ENCODE results near the gene DAB1.

DAB1 gene

GRCh38 chr1:57204942-57205787, 218.7 kb downstream of the DAB1 start:
- TF ChIP-seq CTCF (IDR thresholded peaks at IDR 0.05; ENCODE audit: insufficient read depth, low read length, poor library complexity, severe bottlenecking): no peak
- no peak for TF ChIP-seq EZH2phosphoT487 (conservative IDR thresholded peaks at IDR 0.05; ENCODE audit: low read length)
- H3F3A ChIP-seq (ENCODE audit: insufficient read depth): no peaks in the 10 kb centered on the region
- no peaks in the 10 kb centered on the region for H3K9me2 ChIP-seq (replicated peaks; ENCODE audit: insufficient read depth, low read length)
- no peak overlapping the region for H3K9ac ChIP-seq (ENCODE audit: low read length)
- no peaks in the 10 kb centered on the region for H4K20me1 ChIP-seq (ENCODE audit: low read depth, low read length)
- H3K79me2 ChIP-seq (ENCODE audit: insufficient read depth, low read length): no peaks in the 10 kb centered on the region
- no peak overlapping the region for H2AFZ ChIP-seq (ENCODE audit: low read depth, low read length, severe bottlenecking)
- no peak overlapping the region for H3K4me2 ChIP-seq (ENCODE audit: low read depth, low read length, poor library complexity, severe bottlenecking)
- H3K4me3 ChIP-seq (ENCODE audit: insufficient read depth, low read length, poor library complexity, severe bottlenecking): no peak overlapping the region
- no peaks in the 10 kb centered on the region for H3K27me3 ChIP-seq (ENCODE audit: low read length)
- no peak overlapping the region for H3K27ac ChIP-seq (ENCODE audit: low read depth, low read length)
- no peaks in the 10 kb centered on the region for H3K9me3 ChIP-seq (ENCODE audit: insufficient read depth, low read length)
- H3K36me3 ChIP-seq (ENCODE audit: low read length): no peaks in the 10 kb centered on the region

DNA sequence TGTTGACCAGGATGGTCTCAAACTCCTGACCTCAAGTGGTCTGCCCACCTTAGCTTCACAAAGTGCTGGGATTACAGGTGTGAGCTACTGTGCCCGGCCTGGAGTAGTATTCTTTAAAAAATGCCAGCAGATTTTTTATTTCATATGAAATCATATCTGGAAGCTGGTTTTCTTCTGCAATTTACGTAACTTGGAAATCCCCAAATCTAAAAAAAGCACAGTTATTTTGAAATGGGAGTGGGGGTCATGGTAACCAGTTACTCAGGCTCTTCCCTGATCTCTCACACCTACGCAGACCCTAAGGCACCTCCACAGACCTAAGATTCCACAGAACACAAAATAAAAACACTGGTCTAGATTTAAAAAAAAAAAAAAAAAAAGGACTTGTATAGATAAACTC, 219.8 kb downstream of the DAB1 start:
- no peak overlapping the region for H2AFZ ChIP-seq (ENCODE audit: low read depth, low read length, severe bottlenecking)
- H3F3A ChIP-seq (ENCODE audit: insufficient read depth): no peaks in the 10 kb centered on the region
- no peaks in the 10 kb centered on the region for H3K9me3 ChIP-seq (ENCODE audit: insufficient read depth, low read length)
- H3K27ac ChIP-seq (ENCODE audit: low read depth, low read length): no peak overlapping the region
- H3K9me2 ChIP-seq (replicated peaks; ENCODE audit: insufficient read depth, low read length): no peaks in the 10 kb centered on the region
- H4K20me1 ChIP-seq (ENCODE audit: low read depth, low read length): no peaks in the 10 kb centered on the region
- TF ChIP-seq EZH2phosphoT487 (conservative IDR thresholded peaks at IDR 0.05; ENCODE audit: low read length) (no peak), CTCF (IDR thresholded peaks at IDR 0.05; ENCODE audit: insufficient read depth, low read length, poor library complexity, severe bottlenecking) (no peak)
- H3K36me3 ChIP-seq (ENCODE audit: low read length): no peaks in the 10 kb centered on the region
- H3K4me3 ChIP-seq (ENCODE audit: insufficient read depth, low read length, poor library complexity, severe bottlenecking): no peak overlapping the region
- no peaks in the 10 kb centered on the region for H3K27me3 ChIP-seq (ENCODE audit: low read length)
- no peak overlapping the region for H3K9ac ChIP-seq (ENCODE audit: low read length)
- no peaks in the 10 kb centered on the region for H3K79me2 ChIP-seq (ENCODE audit: insufficient read depth, low read length)
- no peak overlapping the region for H3K4me2 ChIP-seq (ENCODE audit: low read depth, low read length, poor library complexity, severe bottlenecking)

DNA sequence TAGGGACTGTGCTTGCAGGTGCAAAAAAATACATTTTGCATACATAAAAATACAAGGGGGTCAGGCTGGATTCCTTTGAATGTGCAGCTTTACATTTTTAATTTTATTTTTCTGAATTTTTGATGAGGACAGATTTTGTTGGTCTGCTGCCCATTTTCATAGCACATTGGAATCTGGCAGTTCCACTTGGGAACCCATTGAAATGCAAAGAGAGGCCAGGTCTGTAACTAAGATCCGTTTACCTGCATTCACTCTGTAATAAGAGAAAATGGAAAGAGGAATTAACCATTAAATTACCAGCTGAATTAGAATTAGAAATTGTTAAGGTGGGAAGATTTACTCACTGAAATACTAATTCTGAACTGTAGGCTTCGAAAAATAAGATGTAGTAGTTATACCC, 221.6 kb downstream of the DAB1 start:
- Histone ChIP-seq H3F3A (ENCODE audit: insufficient read depth) (no peaks in the 10 kb centered on the region), H3K9ac (ENCODE audit: low read length) (no peak overlapping the region), H2AFZ (ENCODE audit: low read depth, low read length, severe bottlenecking) (no peak overlapping the region), H3K79me2 (ENCODE audit: insufficient read depth, low read length) (no peaks in the 10 kb centered on the region), H3K4me3 (ENCODE audit: insufficient read depth, low read length, poor library complexity, severe bottlenecking) (no peak overlapping the region), H3K36me3 (ENCODE audit: low read length) (no peaks in the 10 kb centered on the region), H3K27ac (ENCODE audit: low read depth, low read length) (no peak overlapping the region), H3K9me3 (ENCODE audit: insufficient read depth, low read length) (no peaks in the 10 kb centered on the region), H3K4me2 (ENCODE audit: low read depth, low read length, poor library complexity, severe bottlenecking) (no peak overlapping the region), H3K9me2 (replicated peaks; ENCODE audit: insufficient read depth, low read length) (no peaks in the 10 kb centered on the region), H4K20me1 (ENCODE audit: low read depth, low read length) (no peaks in the 10 kb centered on the region), H3K27me3 (ENCODE audit: low read length) (no peaks in the 10 kb centered on the region)
- TF ChIP-seq EZH2phosphoT487 (conservative IDR thresholded peaks at IDR 0.05; ENCODE audit: low read length) (no peak), CTCF (IDR thresholded peaks at IDR 0.05; ENCODE audit: insufficient read depth, low read length, poor library complexity, severe bottlenecking) (no peak)
